K562 (cell line): ENCODE data around the gene FBXL13. TPM values are rescaled to one million over a fixed set of nuclear protein-coding genes. Genes with fewer than 3 reads are reported as not detected.

Source experiments
- ATAC-seq: fragments of 200-7000 bp; cut with Tn5 transposase; 3 replicates; pipeline ENCODE4 v1.9.1; 2020; ENCODE audit warnings: moderate library complexity
- BruUV-seq: library from RNA; stranded (reverse); fragments of 400-500 nt; replicated peaks from 2 replicates; lab custom pipeline; 2021; lab: Mats Ljungman, UMichigan
- CTCF ChIA-PET: fragments of 300-600 bp; formaldehyde crosslinking; extraction: SDS; loops from one replicate; lab custom pipeline; 2021; ENCODE audit warnings: low intra/inter-chr PET ratio; lab: Yijun Ruan, JAX
- POLR2A ChIA-PET: fragments of 300-600, 350-650 bp; sonication (Branson Sonifier 250); formaldehyde crosslinking; extraction: SDS; loops from one replicate; lab custom pipeline; 2021; ENCODE audit warnings: antibody characterized with exemption, inconsistent platforms; lab: Yijun Ruan, JAX
- DNase-seq, 4 experiments: peaks; one replicate each; pipeline versions ENCODE4 v3.0.0 to v3.0.0-alpha.2; 2011 to 2018; ENCODE audit warnings: low spot score in 3 of 4, mixed read lengths in 3 of 4; ENCODE audit errors: extremely low read depth in 1 of 4
- FAIRE-seq: peaks from 2 replicates; lab custom pipeline; 2011; peaks lifted over from hg19 to GRCh38; lab: Jason Lieb, UNC
- H2AFZ ChIP-seq: 2 replicates; pipeline ENCODE4 v1.6.0; 2011; ENCODE audit warnings: low read depth, low read length, control low read depth, inconsistent platforms
- H3K27ac ChIP-seq: fragments of 200-600 bp; 3 replicates; pipeline ENCODE4 v1.8.0; 2011; ENCODE audit warnings: low read depth, mild to moderate bottlenecking, control low read depth, inconsistent platforms, low read length, moderate library complexity, mixed read lengths; ENCODE audit errors: extremely low read depth
- H3K27me3 ChIP-seq, 2 experiments: fragments of 300-600 bp in 1 of 2; 2 replicates in 1 of 2; 3 replicates in 1 of 2; pipeline versions ENCODE4 v1.6.0 to v1.8.0; 2011; ENCODE audit warnings: inconsistent platforms in 2 of 2, low read length in 2 of 2, mild to moderate bottlenecking in 1 of 2, mixed read lengths in 1 of 2, moderate library complexity in 1 of 2; ENCODE audit not compliant: control insufficient read depth in 2 of 2, insufficient read depth in 2 of 2
- H3K36me3 ChIP-seq: fragments of 300-600 bp; 3 replicates; pipeline ENCODE4 v1.8.0; 2011; ENCODE audit warnings: mild to moderate bottlenecking, low read length, inconsistent platforms; ENCODE audit not compliant: control insufficient read depth, insufficient read depth
- H3K4me1 ChIP-seq, 2 experiments: fragments of 200-600 bp in 1 of 2; replicated peaks in 1 of 2; 2 replicates in 1 of 2; 3 replicates in 1 of 2; pipeline versions ENCODE4 v1.5.1 to v1.8.0; 2011; ENCODE audit warnings: inconsistent platforms in 2 of 2, low read length in 2 of 2, mild to moderate bottlenecking in 1 of 2, mixed read lengths in 1 of 2, moderate library complexity in 1 of 2; ENCODE audit not compliant: control insufficient read depth in 2 of 2, insufficient read depth in 2 of 2
- H3K4me2 ChIP-seq: 2 replicates; pipeline ENCODE4 v1.6.1; 2011; ENCODE audit warnings: low read length, control low read depth, inconsistent platforms, mixed read lengths; ENCODE audit not compliant: insufficient read depth
- H3K4me3 ChIP-seq: fragments of 200-600 bp; sonication (generic), shearing (Covaris generic); 2 replicates; pipeline ENCODE4 v1.5.1; 2016; ENCODE audit warnings: control low read depth, inconsistent platforms
- H3K79me2 ChIP-seq: fragments of 200-600 bp; 3 replicates; pipeline ENCODE4 v1.8.0; 2011; ENCODE audit warnings: low read length, inconsistent platforms; ENCODE audit not compliant: control insufficient read depth, insufficient read depth
- H3K9ac ChIP-seq, 2 experiments: 2 replicates each; pipeline versions ENCODE4 v1.6.0 to v1.6.1; 2011; ENCODE audit warnings: low read depth in 2 of 2, low read length in 2 of 2, control low read depth in 1 of 2, inconsistent platforms in 1 of 2, mild to moderate bottlenecking in 1 of 2, mixed read lengths in 1 of 2; ENCODE audit not compliant: insufficient read depth in 1 of 2
- H3K9me1 ChIP-seq: one replicate; pipeline ENCODE4 v1.6.0; 2011; ENCODE audit warnings: inconsistent platforms, mild to moderate bottlenecking, low read length, moderate library complexity; ENCODE audit not compliant: control insufficient read depth, insufficient read depth
- H3K9me3 ChIP-seq: replicated peaks from 2 replicates; pipeline ENCODE4 v1.5.1; 2011; ENCODE audit warnings: low read depth, low read length, inconsistent platforms; ENCODE audit not compliant: control insufficient read depth, insufficient read depth
- H4K20me1 ChIP-seq: replicated peaks from 2 replicates; pipeline ENCODE4 v1.6.1; 2011; ENCODE audit warnings: low read length, inconsistent platforms, mixed read lengths; ENCODE audit not compliant: control insufficient read depth, insufficient read depth
- BCLAF1 ChIP-seq, 2 experiments: fragments of 450-650 bp in 1 of 2; IDR thresholded peaks; 2 replicates each; pipeline ENCODE4 v1.6.1; 2011 to 2017; ENCODE audit warnings: low read depth in 2 of 2, antibody characterized with exemption in 1 of 2, borderline replicate concordance in 1 of 2, low read length in 1 of 2, mild to moderate bottlenecking in 1 of 2, mixed read lengths in 1 of 2; ENCODE audit not compliant: control insufficient read depth in 1 of 2
- FOXA1 ChIP-seq: fragments of 450-650 bp; IDR thresholded peaks from 2 replicates; pipeline ENCODE4 v1.6.1; 2016; ENCODE audit warnings: mild to moderate bottlenecking, borderline replicate concordance
- NCOA2 ChIP-seq, 2 experiments: fragments of 450-650 bp; IDR thresholded peaks; 2 replicates each; pipeline ENCODE4 v1.6.1; 2018; ENCODE audit warnings: mild to moderate bottlenecking in 2 of 2, moderate library complexity in 1 of 2; ENCODE audit not compliant: partially characterized antibody in 2 of 2
- PHF20 ChIP-seq: fragments of 450-650 bp; IDR thresholded peaks from 2 replicates; pipeline ENCODE4 v1.6.1; 2018; ENCODE audit not compliant: partially characterized antibody
- PURB ChIP-seq: sonication (generic); formaldehyde crosslinking; IDR thresholded peaks from 2 replicates; pipeline ENCODE4 v1.9.0; 2021; ENCODE audit warnings: low read depth, mild to moderate bottlenecking, missing genetic modification reagents
- ZNF398 ChIP-seq: fragments of 250-450 bp; sonication (Bioruptor Pico); IDR thresholded peaks from 2 replicates; pipeline ENCODE4 v1.8.0; 2021; ENCODE audit warnings: moderate library complexity, mild to moderate bottlenecking, inconsistent platforms
- ZNF583 ChIP-seq: fragments of 250-450 bp; sonication (Bioruptor Pico); IDR thresholded peaks from 2 replicates; pipeline ENCODE4 v1.4.0; 2020
- WGBS: fragments of 100-300 bp; shearing (Covaris generic); methylation state at CpG from one replicate; pipeline ENCODE4 v1.1.6; 2016; ENCODE audit warnings: low coverage, mixed read lengths; ENCODE audit not compliant: insufficient coverage; ENCODE audit errors: missing lambda C conversion rate; 5-methylcytosine and 5-hydroxymethylcytosine counted together
- in situ Hi-C: fragments of 300-500 bp; cut with MboI; formaldehyde crosslinking; loops from 4 replicates; pipeline ENCODE4 v1.15.0; 2018; ENCODE audit warnings: inconsistent platforms, mixed read lengths
- intact Hi-C: fragments of 100-400 bp; cut with micrococcal nuclease; formaldehyde crosslinking; loops from 2 replicates; pipeline ENCODE4 v1.14.2; 2022
- polyA plus RNA-seq, 8 experiments: library from polyadenylated mRNA; depleted of rRNA in 4 of 8; stranded (reverse) in 5 of 8; unstranded in 3 of 8; fragments of >200 nt; fragmentation: Nextera tagmentation in 2 of 8; fragmentation: Illumina TruSeq in 1 of 8; extraction: Ambion mirVana in 2 of 8; extraction: Trizol in 1 of 8; gene quantifications; 2 replicates each; pipeline versions ENCODE4 v1.2.1 to v1.2.3, GENCODE V29; 2011 to 2014; ENCODE audit warnings: inconsistent platforms in 1 of 8, missing spikeins in 1 of 8
- total RNA-seq, 7 experiments: library from RNA; depleted of rRNA in 6 of 7; stranded (reverse); fragments of >200 nt in 6 of 7; fragmentation: Illumina TruSeq in 2 of 7; extraction: Trizol in 2 of 7; gene quantifications; 2 replicates each; pipeline versions ENCODE4 v1.2.1 to v1.2.3, GENCODE V29; 2011 to 2021; ENCODE audit warnings: low replicate concordance in 1 of 7

The FBXL13 gene
- total and polyA plus RNA-seq, 9 of the 15 experiments (the other 6 are each of a cell fraction or from before 2014, with no cell fraction given), result 16.3 to 55.0 (median 25.4) TPM

DNA sequence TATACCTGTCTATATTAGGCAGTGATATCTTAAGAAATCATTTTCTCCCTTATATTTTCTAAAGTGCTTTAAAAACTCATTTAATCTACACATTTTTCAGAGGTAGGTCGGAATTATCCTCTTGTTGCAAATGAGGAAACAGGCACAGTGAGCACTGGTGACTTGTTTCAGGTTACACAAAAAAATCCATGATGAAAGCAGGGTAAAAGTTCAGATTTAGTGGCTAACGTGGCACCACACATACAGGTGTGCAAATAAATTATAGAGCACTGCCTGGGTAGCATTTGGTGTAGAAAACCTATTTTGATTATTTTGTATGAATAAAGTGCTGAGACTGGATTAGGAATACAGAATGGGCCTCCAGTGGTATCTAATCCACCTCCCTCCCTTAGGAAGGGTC lies 26.9 kb upstream of the FBXL13 start:
- intact Hi-C loops, result no loop called here
- no peaks in the 10 kb centered on the region for H3K9me1 ChIP-seq
- CTCF ChIA-PET, result no interaction called here
- H3K4me3 ChIP-seq, result no peak overlapping the region
- no peak overlapping the region for H3K9ac ChIP-seq
- no peaks in the 10 kb centered on the region for H3K9me3 ChIP-seq
- in situ Hi-C loops, result no loop called here
- H3K4me2 ChIP-seq, result no peak overlapping the region
- no peak for ATAC-seq
- no peaks in the 10 kb centered on the region; a peak in 1 of 5 replicates for H3K4me1 ChIP-seq
- DNase-seq, result no peak
- no peak overlapping the region for H2AFZ ChIP-seq
- 37% methylated on average over 2 of the region's 2 CpGs for WGBS
- H3K36me3 ChIP-seq, result peaks cover 55% of the 10 kb centered on the region; the same call in 2 of the 3 replicates
- no peaks in the 10 kb centered on the region for H4K20me1 ChIP-seq
- TF ChIP-seq BCLAF1 (IDR thresholded peaks at IDR 0.05; ENCODE audit: borderline replicate concordance in 1 of 2, control insufficient read depth in 1 of 2, low read depth in 2 of 2, low read length in 1 of 2), result no peak
- no TSS peak for BruUV-seq
- no peak overlapping the region for H3K27ac ChIP-seq
- POLR2A ChIA-PET, result interaction anchor here (0.6 kb wide), 1 partner anchor 19 kb away, joined by 3 read pairs; no protein-coding TSS in a partner anchor
- H3K27me3 ChIP-seq, result no peaks in the 10 kb centered on the region
- no peak for FAIRE-seq
- no peaks in the 10 kb centered on the region for H3K79me2 ChIP-seq

GRCh38 chr7:103100348-103100747 lies 25.8 kb upstream of the FBXL13 start:
- Histone ChIP-seq H3K27ac (no peak overlapping the region), H3K9ac (no peak overlapping the region), H3K9me3 (no peaks in the 10 kb centered on the region), H3K4me2 (no peak overlapping the region), H4K20me1 (no peaks in the 10 kb centered on the region), H3K36me3 (peaks cover 62% of the 10 kb centered on the region; the same call in 2 of the 3 replicates), H3K27me3 (no peaks in the 10 kb centered on the region), H3K79me2 (no peaks in the 10 kb centered on the region), H2AFZ (no peak overlapping the region), H3K4me1 (no peaks in the 10 kb centered on the region), H3K4me3 (no peak overlapping the region), H3K9me1 (no peaks in the 10 kb centered on the region)
- no peak for ATAC-seq
- TF ChIP-seq PHF20 (no peak), FOXA1 (no peak), PURB (CRISPR knock-in tag) (no peak), ZNF398 (CRISPR knock-in tag) (no peak), ZNF583 (no peak), NCOA2 (IDR thresholded peaks at IDR 0.05; ENCODE audit: partially characterized antibody in 2 of 2) (no peak)
- no peak for FAIRE-seq
- no peak for DNase-seq
- POLR2A ChIA-PET, result no interaction called here
- intact Hi-C loops (no loop called here), in situ Hi-C loops (no loop called here)
- BruUV-seq, result no TSS peak
- CTCF ChIA-PET, result no interaction called here
- WGBS, result 61% methylated on average over 3 of the region's 3 CpGs
